Right lobe of liver (tissue), 6 donors: ENCODE data around the gene TCF4. TPM values are rescaled to one million over a fixed set of nuclear protein-coding genes. Genes with fewer than 3 reads are reported as not detected.

Experiments used
- ATAC-seq, 4 donors: fragments of 200-7000 bp; cut with Tn5 transposase; one replicate each; pipeline ENCODE4 v1.9.1; 2020; ENCODE audit warnings: mild to moderate bottlenecking in 4 of 4, moderate library complexity in 4 of 4
- DNase-seq, 3 donors: peaks; one replicate each; pipeline ENCODE4 v3.0.0-alpha.2; 2020
- H3K27ac ChIP-seq, 3 donors: fragments of 200-600 bp; one replicate each; pipeline ENCODE4 v1.8.0; 2022
- H3K27me3 ChIP-seq, 2 donors: fragments of 200-600 bp; one replicate each; pipeline ENCODE4 v1.8.0; 2022
- H3K36me3 ChIP-seq, 4 donors: fragments of 200-600 bp; sonication (generic) in 1 of 4; one replicate each; pipeline versions ENCODE4 v1.5.1 to v1.8.0; 2017 to 2022; ENCODE audit warnings: control low read depth in 1 of 4
- H3K4me1 ChIP-seq, 4 donors: fragments of 200-600 bp; sonication (generic) in 1 of 4; one replicate each; pipeline versions ENCODE4 v1.5.1 to v1.8.0; 2017 to 2022; ENCODE audit warnings: control low read depth in 1 of 4
- H3K4me3 ChIP-seq, 3 donors: fragments of 200-600 bp; one replicate each; pipeline ENCODE4 v1.8.0; 2022
- H3K9me3 ChIP-seq, 4 donors: fragments of 200-600 bp; sonication (generic) in 1 of 4; one replicate each; pipeline versions ENCODE4 v1.5.1 to v1.8.0; 2017 to 2022; ENCODE audit warnings: control low read depth in 1 of 4
- CTCF ChIP-seq, 4 donors: fragments of 200-600 bp in 3 of 4; fragments of 450-650 bp in 1 of 4; IDR thresholded peaks; one replicate each; pipeline versions ENCODE4 v1.5.1 to v1.8.0; 2016 to 2022; ENCODE audit warnings: antibody characterized with exemption in 4 of 4, mild to moderate bottlenecking in 2 of 4
- POLR2A ChIP-seq: fragments of 450-650 bp; IDR thresholded peaks from one replicate; pipeline ENCODE4 v1.6.1; 2017; ENCODE audit warnings: antibody characterized with exemption, mild to moderate bottlenecking
- WGBS: methylation state at CpG from one replicate; pipeline ENCODE4 v1.1.6; 2018; ENCODE audit warnings: low coverage, low lambda C conversion rate; ENCODE audit not compliant: insufficient coverage; ENCODE audit errors: missing lambda C conversion rate; 5-methylcytosine and 5-hydroxymethylcytosine counted together
- intact Hi-C, 2 donors: fragments of 100-400 bp; cut with DNase I; formaldehyde crosslinking; loops; one replicate each; pipeline versions ENCODE4 v1.11.2 to v1.14.1; 2022
- total RNA-seq, 6 experiments: library from RNA; depleted of rRNA in 2 of 6; stranded (reverse); fragments of >200 nt in 2 of 6; fragmentation: NEBNext Ultra II Directional in 3 of 6; extraction: Animal tissue kit (Norgen Biotek cat#: 25700) in 3 of 6; gene quantifications; one replicate each; pipeline versions ENCODE4 v1.1.0 to v1.2.4, GENCODE V29; 2016 to 2023
- donor health status: DM: no; HTN: yes; CAD: no.
- donor health status: DM: no; HTN: no; CAD: no.
- donor health status: DM: no; HTN: no; CAD: no.
- donor health status: DM: no; HTN: yes; CAD: no.
- donor health status: DM: no; HTN: yes; CAD: no.

The TCF4 gene
- total RNA-seq, 6 experiments from 2014 or later: 8.1 to 19.5 (median 10.4) TPM

GRCh38 chr18:55439056-55439455, 148.9 kb downstream of the TCF4 start:
- no peak overlapping the region for H3K27ac ChIP-seq
- no peaks in the 10 kb centered on the region for H3K27me3 ChIP-seq
- 60% methylated on average over 3 of the region's 3 CpGs for WGBS
- TF ChIP-seq POLR2A: no peak
- TF ChIP-seq CTCF (IDR thresholded peaks at IDR 0.05): no peak
- H3K4me1 ChIP-seq: no peaks in the 10 kb centered on the region
- no peak for DNase-seq
- intact Hi-C loops: no loop called here
- no peak overlapping the region for H3K4me3 ChIP-seq
- H3K36me3 ChIP-seq: no peaks in the 10 kb centered on the region
- no peak for ATAC-seq
- no peaks in the 10 kb centered on the region for H3K9me3 ChIP-seq

GRCh38 chr18:55435592-55435991, 152.4 kb downstream of the TCF4 start:
- H3K4me3 ChIP-seq: no peak overlapping the region
- TF ChIP-seq POLR2A (no peak), CTCF (IDR thresholded peaks at IDR 0.05) (no peak)

GRCh38 chr18:55433648-55434047, 154.3 kb downstream of the TCF4 start:
- no peak for TF ChIP-seq POLR2A
- TF ChIP-seq CTCF (IDR thresholded peaks at IDR 0.05): no peak
- ATAC-seq (no peak), DNase-seq (no peak)
- H3K27me3 ChIP-seq: no peaks in the 10 kb centered on the region
- no peak overlapping the region for H3K27ac ChIP-seq
- intact Hi-C loops: no loop called here
- H3K4me3 ChIP-seq: no peak overlapping the region
- H3K4me1 ChIP-seq: no peaks in the 10 kb centered on the region
- WGBS: 73% methylated on average over 4 of the region's 5 CpGs
- no peaks in the 10 kb centered on the region for H3K9me3 ChIP-seq
- H3K36me3 ChIP-seq: no peaks in the 10 kb centered on the region

More at GRCh38 chr18:55435592-55435991, 152.4 kb downstream of the TCF4 start:
- WGBS: 78% methylated on average over 1 of the region's 1 CpG
- no peak for ATAC-seq
- no peaks in the 10 kb centered on the region for H3K27me3 ChIP-seq
- H3K36me3 ChIP-seq: no peaks in the 10 kb centered on the region
- H3K27ac ChIP-seq: no peak overlapping the region
- intact Hi-C loops: no loop called here
- H3K4me1 ChIP-seq: no peaks in the 10 kb centered on the region
- DNase-seq: no peak
- H3K9me3 ChIP-seq: no peaks in the 10 kb centered on the region

GRCh38 chr18:55433140-55433539, 154.9 kb downstream of the TCF4 start:
- Histone ChIP-seq H3K27me3 (no peaks in the 10 kb centered on the region), H3K9me3 (no peaks in the 10 kb centered on the region), H3K4me3 (no peak overlapping the region), H3K27ac (no peak overlapping the region), H3K4me1 (no peaks in the 10 kb centered on the region), H3K36me3 (no peaks in the 10 kb centered on the region)
- 50% methylated on average over 2 of the region's 2 CpGs for WGBS
- intact Hi-C loops: no loop called here
- TF ChIP-seq CTCF (IDR thresholded peaks at IDR 0.05) (no peak), POLR2A (no peak)
- DNase-seq (no peak), ATAC-seq (no peak)
